Ovary (tissue), 9 donors: ENCODE data around the gene BCL2L15. TPM values are rescaled to one million over a fixed set of nuclear protein-coding genes. Genes with fewer than 3 reads are reported as not detected.
A peak's percentile ranks its signal among the peaks of the same experiment; 100 is the strongest.

Experiments
- DNase-seq, 5 donors: peaks; one replicate each; pipeline ENCODE4 v3.0.0-alpha.2; 2019 to 2020
- H3K27ac ChIP-seq, 2 donors: fragments of 200-600 bp; one replicate each; pipeline versions ENCODE4 v1.5.1 to v1.8.0; 2019 to 2022
- H3K27me3 ChIP-seq: fragments of 200-600 bp; one replicate; pipeline ENCODE4 v1.8.0; 2022
- H3K36me3 ChIP-seq: fragments of 200-600 bp; sonication (generic); one replicate; pipeline ENCODE4 v1.5.1; 2019
- H3K4me1 ChIP-seq: one replicate; pipeline ENCODE4 v1.8.1; 2013; ENCODE audit warnings: mild to moderate bottlenecking, moderate library complexity; ENCODE audit not compliant: insufficient read depth
- H3K4me3 ChIP-seq: fragments of 200-600 bp; sonication (generic); one replicate; pipeline ENCODE4 v1.5.1; 2017
- H3K9me3 ChIP-seq, 2 donors: fragments of 200-600 bp in 1 of 2; sonication (generic) in 1 of 2; one replicate each; pipeline versions ENCODE4 v1.5.1 to v1.8.1; 2013 to 2019; ENCODE audit warnings: mild to moderate bottlenecking in 1 of 2, moderate library complexity in 1 of 2
- CTCF ChIP-seq, 3 donors: fragments of 450-650 bp in 2 of 3; fragments of 200-600 bp in 1 of 3; IDR thresholded peaks; one replicate each; pipeline versions ENCODE4 v1.5.1 to v1.8.0; 2016 to 2022; ENCODE audit warnings: antibody characterized with exemption in 3 of 3, mild to moderate bottlenecking in 1 of 3
- EP300 ChIP-seq: sonication (generic); formaldehyde crosslinking; IDR thresholded peaks from one replicate; pipeline ENCODE4 v1.6.1; 2017; ENCODE audit warnings: antibody characterized with exemption
- POLR2A ChIP-seq: fragments of 450-650 bp; IDR thresholded peaks from one replicate; pipeline ENCODE4 v1.6.1; 2017; ENCODE audit warnings: antibody characterized with exemption, mild to moderate bottlenecking, moderate library complexity
- WGBS, 3 donors: extraction: QIAGEN DNeasy Blood & Tissue Kit in 1 of 3; methylation state at CpG; one replicate each; pipeline versions ENCODE4 v1.1.5 to v1.1.7; 2013 to 2017; 5-methylcytosine and 5-hydroxymethylcytosine counted together
- intact Hi-C, 4 donors: fragments of 100-400 bp; cut with DNase I; formaldehyde crosslinking; loops; one replicate each; pipeline versions ENCODE4 v1.11.0 to v1.15.1; 2022 to 2023
- polyA plus RNA-seq, 2 donors: library from polyadenylated mRNA; stranded (reverse); fragments of 200-250 nt in 1 of 2; fragments of 350-450 nt in 1 of 2; fragmentation: Illumina TruSeq in 1 of 2; extraction: RNeasy Lipid Tissue Mini Kit (QIAGEN cat#74804) in 1 of 2; gene quantifications; one replicate each; pipeline ENCODE4 v1.2.3, GENCODE V29; 2013 to 2014
- total RNA-seq, 7 donors: library from RNA; depleted of rRNA in 2 of 7; stranded (reverse); fragments of >200 nt in 2 of 7; fragmentation: NEBNext Ultra II Directional in 3 of 7; extraction: Animal tissue kit (Norgen Biotek cat#: 25700) in 3 of 7; gene quantifications; one replicate each; pipeline versions ENCODE4 v1.1.0 to v1.2.4, GENCODE V29; 2016 to 2023
- donor health status: DM: no; HTN: no; CAD: no; lungs with moderate emphysema.
- donor health status: DM: no; HTN: no; CAD: no.
- donor health status: Bipolar disorder and iron deficiency.
- donor health status: DM: yes; HTN: yes; CAD: no.
- donor health status: DM: no; HTN: no; CAD: no.
- donor health status: DM: yes; HTN: yes; CAD: no.

BCL2L15 gene
- total and polyA plus RNA-seq, 9 donors: 0.18 to 6.7 (median 0.68) TPM

DNA sequence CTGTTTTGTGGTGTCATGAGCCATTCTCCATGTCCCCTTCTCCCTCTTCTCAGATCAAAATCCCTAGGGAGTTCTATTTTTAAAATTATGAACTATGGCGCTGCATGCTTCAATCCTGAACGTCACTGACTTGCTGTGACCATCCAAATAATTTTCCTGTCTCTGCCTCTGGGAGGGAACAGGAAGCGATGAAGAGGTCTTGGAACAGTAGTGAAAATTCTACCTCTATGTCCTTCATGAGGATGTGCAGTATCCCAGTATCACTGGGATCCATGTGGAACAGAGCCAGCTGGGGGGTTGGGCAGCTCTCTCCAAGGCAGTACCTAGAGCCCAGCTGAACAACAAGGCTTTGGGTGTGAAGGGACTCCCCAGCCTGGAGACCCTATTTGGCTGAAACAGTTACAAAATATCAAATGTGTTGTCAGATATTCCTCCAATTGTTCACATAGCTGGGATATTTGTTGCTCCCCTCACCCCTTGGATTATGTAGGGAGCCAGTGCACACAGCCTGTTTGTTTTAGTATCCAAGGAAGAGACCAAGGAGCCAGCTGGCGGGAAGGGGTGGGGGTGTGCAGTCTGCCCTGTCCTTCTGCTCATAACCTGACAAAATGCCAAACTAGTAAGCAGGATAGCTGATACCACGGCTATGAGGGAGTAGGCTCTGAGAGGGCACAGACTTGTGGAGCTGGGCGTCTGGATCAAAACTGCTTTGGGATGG, 25.4 kb upstream of the BCL2L15 start:
- Histone ChIP-seq H3K4me3 (no peak overlapping the region), H3K9me3 (no peaks in the 10 kb centered on the region), H3K27ac (peak overlapping the region in 1 of 2 donors; percentile 20), H3K27me3 (no peaks in the 10 kb centered on the region), H3K4me1 (peaks cover 4% of the 10 kb centered on the region), H3K36me3 (no peaks in the 10 kb centered on the region)
- WGBS, 3 donors: 9 to 16% (median 15%) methylated on average over 6 of the region's 6 CpGs
- intact Hi-C loops: no loop called here
- TF ChIP-seq CTCF (IDR thresholded peaks at IDR 0.05) (no peak), POLR2A (no peak), EP300 (no peak)
- DNase-seq: peak; percentile 42 to 72 (median 54)

GRCh38 chr1:113905435-113905861, 18.1 kb upstream of the BCL2L15 start:
- H3K4me3 ChIP-seq: peak overlapping the region; percentile 71
- no peaks in the 10 kb centered on the region for H3K27me3 ChIP-seq
- WGBS, 3 donors: 0% methylated on average over 17 of the region's 17 CpGs
- no peaks in the 10 kb centered on the region for H3K36me3 ChIP-seq
- peak in 1 of 5 donors; percentile 27 for DNase-seq
- intact Hi-C loops: loop anchor here in 3 of 4 donors (2.0 to 10.0 kb wide), 3 partner anchors 23 to 221 kb away; partner anchors contain the start of genes HIPK1 (in 2 of the 3) and PHTF1 (in 1 of the 3)
- peak overlapping the region; percentile 51 to 86 for H3K27ac ChIP-seq
- no peaks in the 10 kb centered on the region for H3K9me3 ChIP-seq
- TF ChIP-seq POLR2A (no peak), EP300 (no peak), CTCF (IDR thresholded peaks at IDR 0.05) (no peak)
- peaks cover 2% of the 10 kb centered on the region for H3K4me1 ChIP-seq

DNA sequence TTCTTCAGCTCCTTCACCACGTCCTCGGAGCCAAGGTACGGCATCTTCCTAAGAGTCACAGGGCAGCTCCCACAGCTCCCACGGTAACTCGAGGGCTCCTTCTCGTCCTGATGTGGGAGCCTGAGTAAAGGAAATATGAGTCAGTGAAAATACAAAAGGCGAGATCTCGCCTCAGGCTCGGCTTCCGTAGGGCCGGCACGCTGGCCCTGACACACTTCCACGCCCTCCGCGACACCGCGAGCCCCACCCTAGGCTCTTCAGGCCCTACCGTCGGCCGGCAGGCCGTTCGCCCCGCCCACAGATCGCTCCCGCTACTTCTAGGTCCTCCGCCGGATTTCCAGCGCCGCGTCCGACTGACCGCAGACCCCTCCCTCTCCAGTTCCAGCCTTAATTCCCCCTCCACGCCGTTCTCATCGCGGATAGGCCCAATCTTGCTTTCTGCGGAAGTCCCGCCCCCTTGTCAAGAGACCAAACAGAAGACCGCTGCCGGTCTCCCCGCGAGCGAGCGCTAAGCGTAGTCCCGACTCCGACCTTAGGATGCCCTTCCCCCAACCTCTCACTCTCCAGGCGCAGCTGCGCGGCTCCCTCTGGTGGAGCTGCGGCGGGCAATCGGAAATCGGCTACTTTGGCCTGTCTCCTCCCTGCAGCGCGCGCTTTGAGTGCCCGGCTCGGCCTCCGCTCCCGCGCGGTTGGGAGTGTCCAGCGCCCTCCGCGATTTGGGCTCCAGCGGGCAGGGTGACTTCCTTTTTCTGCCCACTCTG, 17.5 kb upstream of the BCL2L15 start, which contains the start of the genes AP4B1 and DCLRE1B:
Gene AP4B1, minus strand, starts transcription at position 126 of the 761 bp plus-strand sequence. Its CDS starts 82 bp downstream, at position 44.
Gene DCLRE1B, plus strand, starts transcription at position 653 of the 761 bp plus-strand sequence. CDS start 261 bp downstream, outside the sequence.
- no peaks in the 10 kb centered on the region for H3K36me3 ChIP-seq
- H3K4me1 ChIP-seq: peaks cover 2% of the 10 kb centered on the region
- DNase-seq: peak; percentile 97 to 99 (median 98)
- peak; percentile 54 for TF ChIP-seq POLR2A
- TF ChIP-seq CTCF (IDR thresholded peaks at IDR 0.05): peak; percentile 77 to 93 (median 90)
- no peak for TF ChIP-seq EP300
- peak within 1 kb of the TSS; percentile 71 for H3K4me3 ChIP-seq
- 0 to 1% (median 0%) methylated on average over 62 to 67 of the region's 67 CpGs for WGBS, 3 donors
- no peaks in the 10 kb centered on the region for H3K27me3 ChIP-seq
- intact Hi-C loops: loop anchor here in 3 of 4 donors (2.0 to 10.0 kb wide), 3 partner anchors 24 to 220 kb away; partner anchors contain the start of genes HIPK1 (in 2 of the 3) and PHTF1 (in 1 of the 3)
- H3K9me3 ChIP-seq: no peaks in the 10 kb centered on the region
- H3K27ac ChIP-seq: peak within 1 kb of the TSS; percentile 77 to 86

- 0 to 1% (median 0%) methylated on average over 11 of the region's 11 CpGs for WGBS, 3 donors
- Histone ChIP-seq H3K27ac (peak overlapping the region; percentile 77 to 86), H3K9me3 (no peaks in the 10 kb centered on the region), H3K27me3 (no peaks in the 10 kb centered on the region), H3K36me3 (no peaks in the 10 kb centered on the region), H3K4me3 (peak overlapping the region; percentile 71), H3K4me1 (peaks cover 2% of the 10 kb centered on the region)
- no peak for DNase-seq
- intact Hi-C loops: loop anchor here in 3 of 4 donors (2.0 to 10.0 kb wide), 3 partner anchors 25 to 219 kb away; partner anchors contain the start of genes HIPK1 (in 2 of the 3) and PHTF1 (in 1 of the 3)
- TF ChIP-seq POLR2A (no peak), EP300 (no peak), CTCF (IDR thresholded peaks at IDR 0.05) (no peak)
Observed at GRCh38 chr1:113904293-113904673, 16.9 kb upstream of the BCL2L15 start.
